ENCODE results near the gene DND1. TPM values are rescaled to one million over a fixed set of nuclear protein-coding genes. Genes with fewer than 3 reads are reported as not detected.

The DND1 gene
- total and polyA plus RNA-seq, 10 donors, result 1.2 to 4.7 (median 2.3) TPM

DNA sequence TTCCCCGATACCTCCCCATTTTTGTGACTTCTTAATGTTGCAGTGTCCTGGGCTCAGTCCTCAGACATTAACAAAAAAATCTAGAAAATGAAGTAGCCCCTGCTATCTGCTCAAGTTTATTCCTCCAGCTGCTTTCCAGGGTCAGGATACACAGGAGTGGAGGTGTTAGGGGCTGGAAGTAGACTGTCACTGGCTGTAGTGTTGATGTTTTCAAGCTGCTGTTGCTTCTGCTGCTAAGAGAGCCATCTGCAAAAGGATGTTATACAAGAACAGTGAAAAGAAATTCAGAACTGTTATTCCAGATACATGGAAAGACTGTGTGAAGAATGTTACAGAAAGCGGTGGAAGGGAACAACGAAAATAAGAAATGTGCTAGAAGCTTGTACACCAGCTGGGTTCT, 51.1 kb downstream of the DND1 start:
- TF ChIP-seq POLR2AphosphoS5 (IDR thresholded peaks at IDR 0.05) (no peak), POLR2A (IDR thresholded peaks at IDR 0.05) (no peak)
- TF ChIP-seq, protein P1, sequence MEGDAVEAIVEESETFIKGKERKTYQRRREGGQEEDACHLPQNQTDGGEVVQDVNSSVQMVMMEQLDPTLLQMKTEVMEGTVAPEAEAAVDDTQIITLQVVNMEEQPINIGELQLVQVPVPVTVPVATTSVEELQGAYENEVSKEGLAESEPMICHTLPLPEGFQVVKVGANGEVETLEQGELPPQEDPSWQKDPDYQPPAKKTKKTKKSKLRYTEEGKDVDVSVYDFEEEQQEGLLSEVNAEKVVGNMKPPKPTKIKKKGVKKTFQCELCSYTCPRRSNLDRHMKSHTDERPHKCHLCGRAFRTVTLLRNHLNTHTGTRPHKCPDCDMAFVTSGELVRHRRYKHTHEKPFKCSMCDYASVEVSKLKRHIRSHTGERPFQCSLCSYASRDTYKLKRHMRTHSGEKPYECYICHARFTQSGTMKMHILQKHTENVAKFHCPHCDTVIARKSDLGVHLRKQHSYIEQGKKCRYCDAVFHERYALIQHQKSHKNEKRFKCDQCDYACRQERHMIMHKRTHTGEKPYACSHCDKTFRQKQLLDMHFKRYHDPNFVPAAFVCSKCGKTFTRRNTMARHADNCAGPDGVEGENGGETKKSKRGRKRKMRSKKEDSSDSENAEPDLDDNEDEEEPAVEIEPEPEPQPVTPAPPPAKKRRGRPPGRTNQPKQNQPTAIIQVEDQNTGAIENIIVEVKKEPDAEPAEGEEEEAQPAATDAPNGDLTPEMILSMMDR (IDR thresholded peaks at IDR 0.05 in 8 of 11, conservative IDR thresholded peaks at IDR 0.05 in 3 of 11), result no peak
- Histone ChIP-seq H3K4me1 (peaks cover 0 to 19% (median 0%) of the 10 kb centered on the region in 6 donors), H3K27ac (no peak overlapping the region), H3K27me3 (replicated peaks in 1 of 7) (peaks cover 0 to 6% (median 0%) of the 10 kb centered on the region in 7 donors), H3K4me3 (no peak overlapping the region), H3K36me3 (no peaks in the 10 kb centered on the region), H3K9me3 (peaks cover 0 to 1% (median 0%) of the 10 kb centered on the region in 8 donors)
- WGBS, 5 donors, result 81 to 91% (median 85%) methylated on average over 3 of the region's 3 CpGs
- DNase-seq, result no peak
- intact Hi-C loops (cut with DNase I; ENCODE audit: low total_unique reads), result no loop called here

Small RNAs within 50 kb of the gene (microRNA-seq; reads per million reads assigned to microRNA genes)
- 1.4 to 3.5 (median 2.3) reads per million in 3 donors for gene MIR3655

Small RNAs within 50 kb of the gene (small RNA-seq; reads per million reads assigned to genes)
- gene VTRNA1-1 (84.8 to 205 (median 157) reads per million in 4 donors), gene VTRNA1-2 (0.83 to 1.8 (median 1.3) reads per million in 4 donors)

Other genes starting within 250 kb of the DND1 start
- gene EIF4EBP3, start 125.9 kb downstream of the DND1 start, total RNA-seq, result 10 to 100 TPM; 11.5 to 24.5 (median 16.2) TPM
- gene EIF4EBP3, start 125.9 kb downstream of the DND1 start, polyA plus RNA-seq, result 10 to 100 TPM; 60.9 to 75.6 (median 61.6) TPM
- 10 to 100 TPM; 22.9 to 33.5 (median 25.4) TPM for gene SRA1, start 116.1 kb downstream of the DND1 start, total RNA-seq
- 10 to 100 TPM; 32.6 to 42.1 (median 36.6) TPM for gene SRA1, start 116.1 kb downstream of the DND1 start, polyA plus RNA-seq
- gene APBB3, start 109.0 kb downstream of the DND1 start, total RNA-seq, result 10 to 100 TPM; 31.9 to 57.8 (median 42.2) TPM
- gene APBB3, start 109.0 kb downstream of the DND1 start, polyA plus RNA-seq, result 10 to 100 TPM; 26.0 to 43.4 (median 41.0) TPM
- 10 to 100 TPM; 44.1 to 64.0 (median 58.7) TPM for gene SLC35A4, start 108.7 kb downstream of the DND1 start, total RNA-seq
- 10 to 100 TPM; 23.3 to 40.8 (median 27.7) TPM for gene SLC35A4, start 108.7 kb downstream of the DND1 start, polyA plus RNA-seq
- 100 to 1,000 TPM in 4 of 7 donors, 10 to 100 TPM in 3; 80.2 to 209 (median 101) TPM for gene CD14, start 40.4 kb downstream of the DND1 start, total RNA-seq
- gene CD14, start 40.4 kb downstream of the DND1 start, polyA plus RNA-seq, result 10 to 100 TPM; 40.2 to 60.9 (median 48.9) TPM
- 10 to 100 TPM; 18.3 to 55.2 (median 24.5) TPM for gene TMCO6, start 34.1 kb downstream of the DND1 start, total RNA-seq
- gene TMCO6, start 34.1 kb downstream of the DND1 start, polyA plus RNA-seq, result 10 to 100 TPM; 12.0 to 21.0 (median 18.2) TPM
- 10 to 100 TPM; 35.1 to 61.4 (median 46.9) TPM for gene NDUFA2, start 25.9 kb downstream of the DND1 start, total RNA-seq
- gene NDUFA2, start 25.9 kb downstream of the DND1 start, polyA plus RNA-seq, result 100 to 1,000 TPM; 211 to 237 (median 216) TPM
- 100 to 1,000 TPM in 2 of 7 donors, 10 to 100 TPM in 5; 77.2 to 139 (median 90.4) TPM for gene IK, start 25.7 kb downstream of the DND1 start, total RNA-seq
- gene IK, start 25.7 kb downstream of the DND1 start, polyA plus RNA-seq, result 10 to 100 TPM; 61.1 to 68.0 (median 64.4) TPM
- gene WDR55, start 8.7 kb downstream of the DND1 start, total RNA-seq, result 10 to 100 TPM; 23.0 to 30.8 (median 25.7) TPM
- 10 to 100 TPM; 14.2 to 25.6 (median 21.6) TPM for gene WDR55, start 8.7 kb downstream of the DND1 start, polyA plus RNA-seq
- 10 to 100 TPM; 41.9 to 53.9 (median 47.6) TPM for gene HARS1, start 17.8 kb upstream of the DND1 start, total RNA-seq
- gene HARS1, start 17.8 kb upstream of the DND1 start, polyA plus RNA-seq, result 10 to 100 TPM; 38.4 to 46.3 (median 45.5) TPM
- 10 to 100 TPM; 30.2 to 40.8 (median 37.2) TPM for gene HARS2, start 17.9 kb upstream of the DND1 start, total RNA-seq
- 10 to 100 TPM; 16.5 to 26.1 (median 24.1) TPM for gene HARS2, start 17.9 kb upstream of the DND1 start, polyA plus RNA-seq
- 10 to 100 TPM; 34.4 to 52.3 (median 43.1) TPM for gene ZMAT2, start 26.9 kb upstream of the DND1 start, total RNA-seq
- 10 to 100 TPM; 44.1 to 80.3 (median 57.8) TPM for gene ZMAT2, start 26.9 kb upstream of the DND1 start, polyA plus RNA-seq
- not detected for gene PCDHA1, start 112.6 kb upstream of the DND1 start, total RNA-seq
- gene PCDHA1, start 112.6 kb upstream of the DND1 start, polyA plus RNA-seq, result under 1 TPM in 1 of 3 donors, not detected in 2; 0.05 TPM
- gene PCDHA2, start 121.3 kb upstream of the DND1 start, total RNA-seq, result under 1 TPM in 1 of 7 donors, not detected in 6; 0.09 TPM
- under 1 TPM in 1 of 3 donors, not detected in 2; 0.03 TPM for gene PCDHA2, start 121.3 kb upstream of the DND1 start, polyA plus RNA-seq
- 1 to 10 TPM in 1 of 7 donors, under 1 TPM in 5, not detected in 1; 0.07 to 2.3 (median 0.61) TPM for gene PCDHA3, start 127.5 kb upstream of the DND1 start, total RNA-seq
- gene PCDHA3, start 127.5 kb upstream of the DND1 start, polyA plus RNA-seq, result under 1 TPM in 2 of 3 donors, not detected in 1; 0.03 to 0.08 TPM
- 1 to 10 TPM in 1 of 7 donors, under 1 TPM in 6; 0.13 to 1.2 (median 0.51) TPM for gene PCDHA4, start 133.5 kb upstream of the DND1 start, total RNA-seq
- gene PCDHA4, start 133.5 kb upstream of the DND1 start, polyA plus RNA-seq, result under 1 TPM in 1 of 3 donors, not detected in 2; 0.23 TPM
- under 1 TPM in 6 of 7 donors, not detected in 1; 0.09 to 0.46 (median 0.13) TPM for gene PCDHA5, start 148.0 kb upstream of the DND1 start, total RNA-seq
- under 1 TPM in 1 of 3 donors, not detected in 2; 0.03 TPM for gene PCDHA5, start 148.0 kb upstream of the DND1 start, polyA plus RNA-seq
- gene PCDHA6, start 154.4 kb upstream of the DND1 start, total RNA-seq, result under 1 TPM in 5 of 7 donors, not detected in 2; 0.14 to 0.85 (median 0.34) TPM
- under 1 TPM; 0.02 to 0.06 (median 0.04) TPM for gene PCDHA6, start 154.4 kb upstream of the DND1 start, polyA plus RNA-seq
- gene PCDHA7, start 160.7 kb upstream of the DND1 start, total RNA-seq, result under 1 TPM in 5 of 7 donors, not detected in 2; 0.14 to 0.72 (median 0.43) TPM
- gene PCDHA7, start 160.7 kb upstream of the DND1 start, polyA plus RNA-seq, result under 1 TPM; 0.03 to 0.41 (median 0.11) TPM
- gene PCDHA8, start 167.6 kb upstream of the DND1 start, total RNA-seq, result under 1 TPM in 5 of 7 donors, not detected in 2; 0.11 to 0.52 (median 0.25) TPM
- not detected for gene PCDHA8, start 167.6 kb upstream of the DND1 start, polyA plus RNA-seq
- gene PCDHA9, start 174.8 kb upstream of the DND1 start, total RNA-seq, result under 1 TPM in 5 of 7 donors, not detected in 2; 0.13 to 0.98 (median 0.17) TPM
- gene PCDHA9, start 174.8 kb upstream of the DND1 start, polyA plus RNA-seq, result not detected
- gene PCDHA10, start 182.3 kb upstream of the DND1 start, total RNA-seq, result 1 to 10 TPM in 3 of 7 donors, under 1 TPM in 4; 0.34 to 1.4 (median 0.60) TPM
- under 1 TPM in 2 of 3 donors, not detected in 1; 0.02 to 0.03 TPM for gene PCDHA10, start 182.3 kb upstream of the DND1 start, polyA plus RNA-seq
- under 1 TPM in 6 of 7 donors, not detected in 1; 0.11 to 0.79 (median 0.31) TPM for gene PCDHA11, start 195.4 kb upstream of the DND1 start, total RNA-seq
- gene PCDHA11, start 195.4 kb upstream of the DND1 start, polyA plus RNA-seq, result not detected
- gene PCDHA12, start 201.7 kb upstream of the DND1 start, total RNA-seq, result under 1 TPM in 4 of 7 donors, not detected in 3; 0.17 to 0.79 (median 0.32) TPM
- gene PCDHA12, start 201.7 kb upstream of the DND1 start, polyA plus RNA-seq, result under 1 TPM in 1 of 3 donors, not detected in 2; 0.06 TPM
- under 1 TPM in 5 of 7 donors, not detected in 2; 0.22 to 0.79 (median 0.46) TPM for gene PCDHA13, start 208.5 kb upstream of the DND1 start, total RNA-seq
- under 1 TPM in 2 of 3 donors, not detected in 1; 0.20 to 0.21 TPM for gene PCDHA13, start 208.5 kb upstream of the DND1 start, polyA plus RNA-seq